ENCODE data around the gene DKK3.
A peak's percentile ranks its signal among the peaks of the same experiment; 100 is the strongest.
"Not testable (repeated sequence)": the region's sequence is repeated elsewhere in the genome, so short reads cannot be mapped to it uniquely, and the experiment has no call there.

Gene DKK3

DNA sequence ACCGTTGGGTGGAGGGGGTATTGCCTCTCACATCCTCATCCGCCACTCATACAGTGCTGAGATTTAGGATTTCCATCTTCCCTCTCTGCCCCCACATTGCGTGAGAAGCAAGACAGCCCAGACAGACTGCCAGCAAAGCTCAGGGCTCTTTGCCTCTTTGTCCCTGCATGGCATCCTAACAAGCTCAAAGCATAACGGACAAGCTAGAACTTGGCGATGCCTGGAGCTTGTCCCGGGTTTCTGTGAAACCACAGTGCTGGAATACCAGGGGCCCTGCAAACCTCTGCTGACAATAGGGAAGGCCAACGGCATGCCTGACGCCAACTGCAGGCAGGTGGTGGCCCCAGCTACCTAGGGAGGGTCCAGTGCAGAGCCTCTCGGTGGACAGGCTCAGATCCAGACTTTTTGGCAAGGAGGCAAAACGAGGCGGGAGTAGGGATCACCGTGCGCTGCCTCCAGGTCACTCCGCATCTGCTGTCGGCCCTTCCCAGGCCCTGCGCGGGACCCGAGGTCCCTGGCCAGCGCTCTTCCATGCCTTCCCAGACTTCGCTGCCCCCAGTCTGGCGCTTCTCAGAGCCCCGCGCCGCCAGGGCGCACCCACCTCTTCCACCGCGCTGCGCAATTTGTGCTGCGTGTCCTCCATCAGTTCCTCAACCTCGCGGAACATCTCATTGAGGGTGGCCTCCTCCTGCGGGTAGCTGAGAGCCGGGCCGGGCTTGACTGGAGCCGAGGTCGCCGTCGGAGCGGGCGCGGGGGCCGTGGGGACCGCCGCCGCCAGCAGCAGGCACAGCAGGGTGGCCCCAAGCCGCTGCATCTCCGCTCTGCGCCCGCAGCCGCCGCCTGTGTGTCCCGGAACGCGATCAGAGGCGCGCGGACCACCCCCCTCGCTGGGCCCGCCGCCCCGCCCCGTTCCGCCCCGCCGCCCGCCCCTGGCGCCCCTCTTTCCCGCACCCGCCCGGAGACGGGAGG, at the start of gene DKK3:
DKK3 (minus strand) TSS at position 858 of the 969 bp plus-strand sequence; CDS start at position 814, 44 bp downstream.
- DNase-seq (ENCODE audit: low read depth), result no peak

DNA sequence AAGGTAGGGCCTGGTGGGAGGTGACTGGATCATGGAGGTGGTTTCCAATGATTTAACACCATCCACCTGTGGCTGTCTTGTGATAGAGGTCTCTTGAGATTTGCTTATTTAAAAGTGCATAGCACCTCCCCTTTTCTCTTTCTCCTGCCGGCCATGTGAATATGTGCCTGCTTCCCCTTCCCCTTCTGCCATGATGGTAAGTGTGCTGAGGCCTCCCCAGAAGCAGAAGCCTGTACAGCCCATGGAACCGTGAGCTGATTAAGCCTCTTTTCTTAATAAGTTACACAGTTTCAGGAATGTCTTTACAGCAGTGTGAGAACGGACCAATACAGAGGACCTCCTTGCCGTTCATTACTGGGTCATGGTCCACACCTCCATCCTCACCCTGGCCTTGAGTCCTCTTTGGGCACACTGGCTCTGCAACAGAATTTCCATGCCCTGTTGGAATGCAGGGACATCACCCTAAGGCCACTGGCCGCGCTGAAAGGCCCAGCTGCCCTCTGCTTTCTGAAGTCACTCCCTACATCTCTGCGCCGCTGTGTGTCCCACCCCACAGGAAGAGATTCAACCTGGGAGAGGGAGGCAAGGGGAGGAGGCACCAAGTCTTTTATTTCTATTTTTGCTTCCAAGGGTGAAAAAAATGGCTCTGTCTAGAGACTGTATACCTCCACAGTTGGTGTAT, 49.0 kb upstream of the DKK3 start:
- no peak for DNase-seq (ENCODE audit: low read depth)

DNA sequence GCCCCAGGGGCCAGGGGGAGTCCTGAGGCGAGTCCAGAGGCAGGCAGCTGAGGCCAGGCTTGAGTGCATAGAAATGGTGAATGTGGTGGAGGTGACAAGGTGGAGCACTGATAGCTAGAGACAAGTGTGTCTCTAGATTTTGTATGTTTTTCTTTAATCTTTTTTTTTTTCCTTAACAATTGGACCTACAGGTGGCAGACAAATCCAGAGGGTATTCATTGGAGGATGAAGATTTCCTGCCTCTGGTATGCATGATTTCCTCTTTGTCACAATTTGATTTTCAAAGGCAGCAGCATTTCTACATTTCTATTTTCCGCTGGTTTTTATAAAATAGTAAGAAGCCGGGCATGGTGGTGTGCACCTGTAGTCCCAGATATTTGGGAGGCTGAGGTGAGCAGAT, 47.7 kb upstream of the DKK3 start:
- DNase-seq (ENCODE audit: low read depth), result no peak

DNA sequence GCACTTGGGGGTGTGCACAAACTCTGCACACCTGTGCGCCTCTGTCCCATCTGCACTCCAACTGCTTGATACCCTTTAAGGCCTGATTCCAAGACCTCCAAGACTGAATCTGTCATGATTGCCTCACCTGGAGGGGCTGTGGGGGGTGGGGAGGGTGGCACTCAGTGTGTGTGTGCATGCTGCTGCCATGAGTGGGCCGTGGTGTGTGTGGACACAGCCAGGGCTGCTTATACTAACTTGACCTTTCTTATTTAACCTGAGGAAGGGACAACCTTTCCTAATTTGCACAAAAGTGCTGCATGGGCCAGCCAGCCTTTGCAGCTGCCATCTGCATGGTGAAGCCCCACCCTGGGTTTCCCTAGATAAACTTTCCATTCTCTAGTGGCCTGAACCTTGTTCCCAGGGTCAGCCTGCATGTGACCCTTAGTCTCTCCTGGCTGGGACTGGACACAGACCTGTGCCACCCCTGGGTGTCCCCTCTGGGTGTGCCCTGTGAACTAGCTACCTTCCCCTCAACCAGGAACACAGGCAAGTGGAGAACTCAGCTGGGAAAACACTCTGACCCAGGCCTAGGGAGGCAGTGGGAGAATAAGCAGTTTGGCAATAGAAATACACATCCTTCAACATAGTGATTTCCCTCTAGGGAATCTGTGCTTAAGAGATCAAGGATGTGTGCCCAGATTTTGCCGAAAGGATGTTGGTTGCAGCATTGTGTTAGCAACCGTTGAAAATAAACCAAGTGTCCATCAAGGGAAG, 45.4 kb upstream of the DKK3 start:
- peak; percentile 93 for DNase-seq (ENCODE audit: low read depth)

DNA sequence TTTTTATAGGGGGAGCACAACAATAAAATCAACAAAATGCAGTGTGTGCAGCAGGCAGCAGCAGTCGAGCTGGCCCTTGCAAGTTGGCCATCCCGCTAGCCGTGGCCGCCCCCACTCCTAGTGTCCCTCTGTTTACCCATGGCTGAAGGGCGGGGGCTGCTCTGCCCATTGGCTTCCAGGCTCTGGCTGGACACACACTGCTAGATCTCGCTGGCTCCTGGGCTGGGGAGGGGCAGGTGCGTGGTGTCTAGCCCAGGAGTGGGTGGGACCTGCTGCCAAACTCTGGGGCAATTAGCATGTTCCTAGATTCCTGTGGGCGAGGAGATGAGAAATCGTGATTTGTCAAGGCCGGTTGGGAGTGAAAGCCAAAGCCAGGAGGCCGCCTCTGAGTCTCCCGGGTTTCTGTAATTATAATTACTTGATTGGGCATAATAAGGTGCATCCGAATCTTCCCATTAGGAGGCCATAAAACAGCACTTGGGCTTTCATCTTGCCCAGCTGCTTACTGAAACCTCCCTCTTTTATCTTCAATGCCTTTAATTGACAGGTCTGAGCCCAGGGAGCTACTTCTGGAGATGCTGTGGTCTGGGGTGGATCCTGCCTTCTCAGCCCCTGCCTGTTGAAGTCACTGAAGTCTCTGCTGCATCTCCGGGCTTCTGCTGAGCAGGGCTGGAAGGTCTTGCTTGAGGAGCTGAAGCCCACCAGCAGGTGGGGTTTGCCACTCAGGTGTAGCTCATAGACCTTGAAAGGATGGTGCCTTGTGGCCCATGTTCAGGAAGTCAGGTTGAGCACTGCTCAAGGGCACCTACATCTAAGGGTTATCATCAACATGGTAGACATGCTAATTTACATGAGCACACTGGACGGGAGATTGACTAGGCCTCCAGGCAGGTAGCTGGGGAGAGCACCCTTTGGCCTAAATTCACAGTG, 44.5 kb upstream of the DKK3 start:
- no peak for DNase-seq (ENCODE audit: low read depth)

DNA sequence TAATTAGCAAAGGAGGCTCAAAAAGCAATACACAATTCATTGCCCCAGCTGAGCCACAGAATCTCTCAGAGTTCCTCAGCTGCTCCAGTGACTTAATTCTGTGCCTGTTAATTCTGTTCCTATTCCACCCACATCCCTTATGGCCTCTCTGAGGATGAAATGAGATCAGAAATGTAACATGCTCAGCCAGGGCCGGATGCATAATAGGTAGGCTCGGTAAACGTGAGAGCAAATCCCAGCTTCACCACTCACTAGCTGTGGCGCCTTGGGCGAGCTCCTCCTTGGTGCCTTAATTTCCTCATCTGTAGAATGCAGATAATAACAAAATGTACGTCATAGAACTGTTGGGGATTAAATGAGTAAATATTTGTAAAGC, 42.8 kb upstream of the DKK3 start:
- no peak for DNase-seq (ENCODE audit: low read depth)

DNA sequence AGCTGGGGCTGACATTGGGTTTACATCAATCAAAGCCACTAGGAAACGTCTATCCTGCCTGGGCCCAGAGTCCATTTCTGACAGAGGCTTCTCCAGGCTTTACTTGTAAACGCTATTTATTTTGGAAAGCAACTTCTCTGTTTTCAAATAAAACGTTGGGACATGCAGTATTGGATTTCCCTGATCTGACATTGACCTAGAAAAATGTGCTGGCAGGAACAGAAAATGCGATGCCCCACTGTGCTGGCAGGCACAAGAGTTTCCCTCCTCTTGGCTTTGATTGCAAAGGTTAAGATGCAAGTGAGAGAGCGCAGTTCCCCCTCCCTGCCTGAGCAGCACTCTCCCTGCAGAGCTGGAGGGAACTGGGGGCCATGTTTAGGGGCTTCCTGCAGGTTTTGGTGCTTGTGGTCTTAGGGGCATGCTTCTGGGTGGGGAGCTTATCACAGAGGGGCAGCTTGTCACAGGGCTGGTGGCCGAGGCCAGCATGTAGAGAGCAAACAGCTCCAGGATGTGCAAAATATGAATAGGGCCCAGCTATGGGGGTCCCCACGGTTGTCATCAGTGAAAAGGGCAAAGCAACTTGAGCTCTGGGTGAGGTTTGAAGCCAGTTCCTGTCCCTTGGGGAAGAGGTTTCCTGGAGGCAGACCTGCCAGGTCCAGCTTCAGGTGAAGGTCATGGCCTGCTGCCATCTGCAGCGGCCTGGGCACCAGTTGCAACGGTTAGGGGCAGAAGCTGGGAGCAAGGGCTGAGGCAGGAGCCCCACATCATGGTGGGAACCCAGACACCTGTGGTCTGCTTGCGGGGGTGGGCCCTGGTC, 42.3 kb upstream of the DKK3 start:
- DNase-seq (ENCODE audit: low read depth), result peak; percentile 27

DNA sequence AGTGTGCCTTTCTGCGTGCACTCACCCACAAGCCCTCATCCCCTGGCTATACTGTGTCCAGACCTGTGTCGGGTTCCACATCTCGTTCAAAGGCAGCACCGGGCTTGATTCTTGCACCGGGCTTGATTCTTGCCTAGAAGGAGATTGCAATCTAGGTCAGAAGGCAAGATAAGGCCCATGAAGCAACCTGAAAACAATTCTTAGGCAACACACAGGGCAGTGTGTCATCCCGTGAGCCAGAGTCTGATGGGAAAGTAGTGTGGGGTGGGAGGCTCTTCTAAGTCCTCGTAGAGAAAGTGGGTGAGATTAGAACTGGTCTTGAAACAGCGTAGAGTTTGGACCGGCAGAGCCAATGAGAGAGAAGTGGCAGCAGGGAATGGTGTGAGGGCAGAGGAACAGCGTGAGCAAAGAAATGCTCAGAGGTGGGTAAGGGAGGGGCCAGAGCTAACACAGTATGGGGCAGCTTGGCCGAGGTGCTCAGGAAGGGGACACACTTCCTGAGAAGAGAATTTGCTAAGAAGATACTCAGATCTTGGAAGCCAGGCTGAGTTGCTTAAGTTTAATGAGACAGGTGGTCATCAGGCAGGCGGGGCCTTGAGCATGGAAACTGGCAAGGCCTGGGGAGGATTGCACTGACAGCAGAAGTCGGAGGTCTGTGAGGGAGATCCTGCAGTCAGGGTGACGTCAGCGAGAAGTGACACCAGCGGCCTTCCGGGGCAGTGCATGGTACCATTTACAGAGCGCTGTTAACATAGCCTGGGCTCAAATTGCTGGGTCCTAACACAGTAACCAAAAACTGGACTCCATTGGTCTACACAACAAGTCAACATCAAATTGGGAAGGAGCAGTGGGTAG, 40.7 kb upstream of the DKK3 start:
- no peak for DNase-seq (ENCODE audit: low read depth)

DNA sequence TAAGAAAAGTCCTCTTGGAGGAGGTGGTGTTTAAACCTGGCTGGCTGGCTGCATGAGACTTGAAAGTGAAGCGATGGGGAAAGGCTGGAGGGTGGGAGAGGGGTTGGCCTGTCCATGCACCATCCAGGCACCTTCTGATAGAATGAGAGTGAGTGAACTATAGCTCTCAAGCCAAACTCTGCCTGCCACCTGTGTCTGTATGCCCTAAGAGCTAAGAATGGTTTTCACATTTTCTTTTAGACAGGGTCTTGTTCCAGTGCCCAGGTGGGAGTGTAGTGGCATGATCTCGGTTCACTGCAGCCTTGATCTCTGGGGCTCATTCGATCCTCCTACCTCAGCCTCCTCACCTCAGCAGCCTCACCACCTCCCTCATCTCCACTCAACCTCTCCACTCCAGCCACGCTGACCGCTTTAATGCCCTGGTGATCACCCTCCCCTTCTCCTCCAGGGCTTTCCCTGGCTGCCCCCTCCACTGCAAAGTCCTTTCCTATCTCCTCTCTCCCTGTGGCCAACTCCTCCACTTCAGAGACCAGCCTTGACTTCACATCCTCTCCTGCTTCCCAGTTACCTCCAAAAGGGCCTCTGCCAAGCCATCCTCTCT, 38.3 kb upstream of the DKK3 start:
- no peak for DNase-seq (ENCODE audit: low read depth)

DNA sequence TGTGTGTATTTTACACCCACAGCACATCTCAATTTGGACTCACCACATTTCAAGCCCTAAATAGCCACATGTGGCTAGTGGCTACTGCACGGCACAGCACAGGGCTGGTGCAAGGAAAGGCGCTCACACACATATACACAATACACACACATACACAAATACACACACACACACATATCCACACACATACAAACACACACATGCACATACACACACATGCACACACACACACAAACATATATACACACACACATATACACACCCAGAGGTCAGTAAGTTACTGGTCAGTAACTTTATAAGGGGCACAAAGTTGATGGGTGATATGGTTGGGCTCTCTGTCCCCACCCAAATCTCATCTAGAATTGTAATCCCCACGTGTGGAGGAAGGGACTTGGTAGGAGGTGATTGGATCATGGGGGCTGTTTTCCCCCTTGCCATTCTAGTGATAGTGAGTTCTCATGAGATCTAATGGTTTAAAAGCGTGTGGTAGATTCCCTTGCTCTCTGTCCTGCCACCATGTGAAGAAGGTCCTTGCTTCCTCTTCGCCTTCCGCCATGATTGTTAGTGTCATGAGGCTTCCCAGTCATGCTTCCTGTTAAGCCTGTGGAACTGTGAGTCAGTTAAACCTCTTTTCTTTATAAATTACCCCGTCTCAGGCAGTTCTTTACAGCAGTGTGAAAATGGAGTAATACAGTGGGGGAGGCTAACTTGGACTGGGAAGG, 37.6 kb upstream of the DKK3 start:
- DNase-seq (ENCODE audit: low read depth), result no peak

DNA sequence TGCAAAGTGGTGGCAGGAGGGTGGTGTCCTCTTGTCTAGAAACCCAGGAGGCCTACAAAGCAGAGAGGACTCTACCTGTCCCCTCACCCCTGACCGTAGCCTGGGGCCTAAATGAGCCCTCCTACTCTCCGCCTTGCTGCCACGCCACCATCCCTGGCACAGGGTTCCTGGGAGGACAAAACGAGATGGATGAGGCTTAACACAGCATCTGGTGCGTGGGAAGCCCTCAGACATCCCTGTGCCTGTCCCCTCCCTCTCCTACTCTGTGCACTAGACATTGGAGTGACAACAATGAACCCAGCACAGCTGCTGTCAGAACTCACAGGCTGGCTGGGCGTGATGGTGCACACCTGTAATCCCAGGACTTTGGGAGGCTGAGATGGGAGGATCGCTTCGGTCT, 36.4 kb upstream of the DKK3 start:
- DNase-seq (ENCODE audit: low read depth), result no peak

DNA sequence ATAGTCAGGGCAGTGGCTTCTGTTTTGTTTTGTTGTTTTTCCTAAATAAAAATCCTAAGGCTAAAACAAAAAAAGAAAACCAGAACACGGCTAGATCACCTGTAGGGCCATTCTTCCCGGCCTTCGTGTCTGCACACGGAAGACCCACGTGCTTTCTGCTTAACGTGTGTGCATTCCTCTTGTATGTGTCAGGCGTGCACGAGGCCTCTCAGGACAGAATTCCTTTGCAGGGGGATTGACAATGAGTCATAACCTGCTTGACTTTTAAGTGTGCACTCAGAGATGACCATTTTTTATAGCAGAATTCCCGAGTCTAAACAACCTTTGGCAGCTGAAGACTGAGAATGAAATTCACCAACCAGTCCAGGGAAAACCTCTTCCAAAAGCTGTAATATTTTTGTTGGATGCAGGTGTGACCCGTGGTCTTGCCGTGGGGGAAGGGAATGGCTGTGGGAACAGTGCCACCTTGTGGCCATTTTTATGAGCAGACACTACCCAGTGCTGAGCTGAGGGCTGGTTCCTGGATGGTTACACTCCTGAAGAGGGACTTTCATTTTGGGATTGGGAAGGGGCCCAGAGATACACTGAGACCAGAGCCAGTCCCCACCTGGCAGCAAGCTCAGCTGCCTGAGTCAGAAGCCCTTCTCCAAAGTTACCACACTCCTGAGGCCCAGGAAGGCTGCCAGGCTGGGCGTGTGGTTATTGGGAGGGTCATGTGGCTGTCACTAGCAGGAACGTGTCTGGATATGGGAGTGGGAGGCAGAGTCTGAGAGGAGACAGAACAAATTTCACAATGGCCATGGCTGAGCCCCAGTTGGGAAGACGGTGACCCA, 35.7 kb upstream of the DKK3 start:
- DNase-seq (ENCODE audit: low read depth), result peak; percentile 71

DNA sequence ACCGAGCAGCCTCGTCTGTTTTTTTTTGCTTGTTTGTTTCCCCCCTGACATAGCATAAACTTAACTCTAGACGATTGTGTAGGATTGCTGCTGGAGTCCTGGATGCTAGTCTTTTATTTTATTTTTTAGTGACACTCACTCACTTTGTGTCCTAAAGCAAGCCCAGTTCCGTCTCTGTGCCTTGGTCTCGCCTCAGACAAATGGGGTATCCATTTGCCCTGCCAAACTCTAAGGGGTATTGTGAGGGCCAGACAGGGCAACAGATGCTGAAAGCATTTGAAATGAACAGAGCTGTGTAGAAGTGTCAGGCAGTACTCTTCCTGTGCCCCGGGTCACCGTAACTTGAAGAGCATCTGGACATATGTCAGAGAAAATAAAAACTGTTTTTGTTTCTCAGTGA, 34.8 kb upstream of the DKK3 start:
- DNase-seq (ENCODE audit: low read depth), result no peak

DNA sequence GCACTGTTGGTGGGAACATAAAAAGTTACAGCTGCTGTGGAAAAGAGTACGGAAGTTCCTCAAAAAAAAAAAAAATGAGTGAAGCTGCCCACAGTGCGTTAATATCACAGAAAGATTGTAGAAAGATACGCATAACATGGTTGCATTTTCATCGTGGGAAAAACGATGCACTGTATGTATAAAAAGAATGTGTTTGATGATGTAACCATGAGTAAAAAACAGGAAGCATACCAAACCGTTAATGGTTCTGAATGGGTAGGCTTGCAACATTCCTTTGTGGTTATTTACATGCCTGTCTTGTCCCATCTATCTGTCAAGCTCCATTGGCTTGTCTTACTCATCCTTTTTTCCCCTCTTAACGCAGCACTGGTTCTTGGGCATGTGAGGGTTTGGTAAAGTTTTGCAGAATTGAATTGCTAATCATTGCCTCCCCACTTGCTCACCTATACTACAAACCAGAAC, 33.8 kb upstream of the DKK3 start:
- peak; percentile 55 for DNase-seq (ENCODE audit: low read depth)

DNA sequence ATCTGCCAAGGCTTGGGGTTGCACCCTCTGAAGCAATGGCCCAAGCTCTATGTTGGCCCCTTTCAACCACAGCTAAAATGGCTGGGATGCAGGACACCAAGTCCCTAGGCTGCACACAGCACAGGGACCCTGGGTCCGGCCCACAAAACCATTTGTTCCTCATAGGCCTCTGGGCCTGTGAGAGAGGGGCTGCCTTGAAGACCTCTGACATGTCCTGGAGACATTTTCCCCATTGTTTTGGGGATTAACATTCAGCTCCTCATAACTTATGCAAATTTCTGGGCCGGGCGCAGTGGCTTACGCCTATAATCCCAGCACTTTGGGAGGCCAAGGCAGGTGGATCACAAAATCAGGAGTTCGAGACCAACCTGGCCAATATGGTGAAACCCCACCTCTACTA, 32.3 kb upstream of the DKK3 start:
- DNase-seq (ENCODE audit: low read depth), result not testable (repeated sequence)

DNA sequence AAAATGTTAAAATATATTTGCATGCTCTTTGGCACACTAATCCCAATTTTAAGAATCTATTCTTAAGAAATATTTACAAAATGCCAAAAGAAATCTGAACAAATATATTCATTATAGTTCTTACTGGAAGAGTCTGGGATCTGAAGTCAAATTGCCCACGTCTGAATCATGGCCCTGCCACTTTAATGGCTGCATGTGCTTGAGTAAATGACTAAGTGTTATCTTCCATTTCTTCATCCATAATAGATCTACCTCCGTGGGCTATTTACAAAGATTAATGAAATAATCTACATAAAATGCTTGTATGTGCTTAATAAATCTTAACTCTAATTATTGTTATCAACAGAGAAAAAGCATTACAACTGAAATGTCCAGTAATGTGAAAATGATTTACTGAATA, 24.5 kb upstream of the DKK3 start:
- DNase-seq (ENCODE audit: low read depth), result no peak

DNA sequence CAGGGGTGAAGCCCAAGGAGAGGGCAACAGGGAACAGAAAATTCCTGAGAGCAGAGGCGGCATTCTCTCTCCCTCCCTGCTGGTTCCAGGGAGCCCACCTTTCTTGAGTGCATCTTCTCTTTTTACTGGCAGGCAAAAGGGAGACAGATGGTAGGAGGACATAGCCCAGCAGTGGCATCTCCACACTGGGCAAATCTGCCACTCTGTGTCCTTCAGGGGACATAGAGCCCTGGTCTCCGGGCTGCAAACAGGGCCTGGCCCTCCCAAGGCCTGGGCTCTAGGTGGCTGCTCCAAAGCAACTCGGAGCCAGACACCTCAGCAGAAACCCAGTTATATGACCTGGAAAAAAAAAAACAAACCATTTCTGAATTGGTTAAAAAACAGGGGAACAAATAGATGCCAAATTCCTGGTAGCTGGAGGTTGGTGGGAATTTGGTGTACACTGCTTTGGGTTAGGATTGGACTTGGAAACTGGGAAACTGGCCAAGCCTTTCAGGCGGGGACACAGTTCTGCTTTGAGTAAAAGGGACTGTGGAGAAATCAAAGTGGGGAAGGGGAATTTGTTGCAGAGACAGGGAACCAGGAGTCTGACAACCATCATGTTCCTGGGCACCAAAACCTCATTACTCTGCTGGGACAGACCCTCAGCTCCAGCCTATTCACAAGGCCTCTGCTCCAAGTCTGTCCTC, 23.6 kb upstream of the DKK3 start:
- no peak for DNase-seq (ENCODE audit: low read depth)

All from stromal cell of bone marrow (primary cell).